ENCODE data around the gene NME9.

NME9 gene

DNA sequence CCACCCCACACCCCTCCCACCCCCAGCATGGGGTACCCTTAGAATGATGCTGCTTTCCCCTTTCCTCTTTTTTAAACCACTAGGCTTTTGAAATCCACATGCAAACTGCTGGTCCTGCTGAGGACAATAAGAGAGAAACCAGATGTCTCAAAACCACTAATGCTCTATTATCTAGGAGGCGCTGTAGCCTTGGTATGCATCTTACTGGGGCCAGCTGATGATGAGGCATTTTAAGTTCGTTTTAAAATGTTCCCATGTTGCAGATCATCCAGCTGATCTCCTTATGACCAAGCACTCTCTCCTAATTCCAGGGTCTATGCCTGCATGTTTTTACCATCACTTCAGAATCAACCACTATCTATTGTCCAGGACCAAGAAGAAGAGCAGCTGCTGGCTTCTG is 1.3 kb downstream of the NME9 start:
- Mint-ChIP-seq H3K4me1 (peaks cover 16% of the 10 kb centered on the region), H3K4me3 (no peak overlapping the region), H3K36me3 (no peaks in the 10 kb centered on the region), H3K27ac (no peak overlapping the region), H3K27me3 (peaks cover 27% of the 10 kb centered on the region), H3K9me3 (no peaks in the 10 kb centered on the region)
- no peak for ATAC-seq

DNA sequence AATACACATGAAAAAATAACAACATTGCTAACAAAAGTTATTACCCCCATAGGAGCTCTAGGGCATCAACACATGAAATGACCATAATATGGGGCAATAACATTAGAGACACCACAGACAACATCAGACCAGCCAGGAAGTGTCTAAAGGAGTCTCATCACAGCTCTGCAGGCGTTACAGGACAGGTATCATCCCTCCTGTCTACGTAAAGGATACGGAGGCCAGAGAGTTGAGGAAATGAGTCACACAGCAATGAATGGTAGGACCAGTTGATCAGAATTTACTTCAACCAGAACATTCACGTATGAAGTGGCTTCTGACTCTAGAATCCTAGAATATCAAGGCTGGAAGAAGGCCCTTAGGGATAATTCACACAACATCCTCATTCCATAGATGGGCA is 1.8 kb downstream of the NME9 start:
- Mint-ChIP-seq H3K4me1 (peaks cover 16% of the 10 kb centered on the region), H3K4me3 (no peak overlapping the region), H3K36me3 (no peaks in the 10 kb centered on the region), H3K9me3 (no peaks in the 10 kb centered on the region), H3K27ac (no peak overlapping the region), H3K27me3 (peaks cover 32% of the 10 kb centered on the region)
- no peak for ATAC-seq

DNA sequence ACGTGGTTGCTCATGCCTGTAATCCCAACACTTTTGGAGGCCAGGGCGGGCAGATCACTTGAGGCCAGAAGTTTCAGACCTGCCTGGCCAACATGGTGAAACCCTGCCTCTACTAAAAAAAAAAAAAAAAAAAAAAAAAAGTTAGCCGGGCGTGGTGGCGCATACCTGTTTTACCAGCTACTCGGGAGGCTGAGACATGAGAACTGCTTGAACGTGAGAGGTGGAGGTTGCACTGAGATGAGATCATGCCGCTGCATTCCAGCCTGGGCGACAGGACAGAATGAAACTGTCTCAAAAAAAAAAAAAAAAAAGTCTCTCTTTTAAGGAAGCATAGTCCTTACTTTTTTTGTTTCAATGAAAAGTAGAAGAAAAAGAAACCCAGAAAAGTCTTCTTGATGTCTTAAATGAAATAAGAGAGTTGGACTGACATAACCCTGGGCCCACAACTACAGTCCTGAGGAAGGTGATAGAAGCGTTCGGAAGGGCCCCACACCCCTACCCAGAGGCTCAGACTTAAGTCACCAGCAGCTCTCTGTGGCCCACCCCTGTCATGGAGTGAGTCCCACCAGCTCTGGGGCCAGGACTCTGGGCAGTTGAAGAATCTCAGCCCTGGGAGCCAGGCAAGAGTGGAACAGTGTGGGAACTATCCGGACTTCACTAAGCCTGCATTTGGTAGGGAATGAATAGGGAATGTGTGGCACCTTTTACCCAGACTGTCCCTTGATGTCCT is 2.6 kb downstream of the NME9 start:
- no peak for ATAC-seq
- H3K4me1 Mint-ChIP-seq: peaks cover 16% of the 10 kb centered on the region
- H3K36me3 Mint-ChIP-seq: no peaks in the 10 kb centered on the region
- peaks cover 34% of the 10 kb centered on the region for H3K27me3 Mint-ChIP-seq
- H3K4me3 Mint-ChIP-seq: no peak overlapping the region
- no peaks in the 10 kb centered on the region for H3K9me3 Mint-ChIP-seq
- H3K27ac Mint-ChIP-seq: no peak overlapping the region

DNA sequence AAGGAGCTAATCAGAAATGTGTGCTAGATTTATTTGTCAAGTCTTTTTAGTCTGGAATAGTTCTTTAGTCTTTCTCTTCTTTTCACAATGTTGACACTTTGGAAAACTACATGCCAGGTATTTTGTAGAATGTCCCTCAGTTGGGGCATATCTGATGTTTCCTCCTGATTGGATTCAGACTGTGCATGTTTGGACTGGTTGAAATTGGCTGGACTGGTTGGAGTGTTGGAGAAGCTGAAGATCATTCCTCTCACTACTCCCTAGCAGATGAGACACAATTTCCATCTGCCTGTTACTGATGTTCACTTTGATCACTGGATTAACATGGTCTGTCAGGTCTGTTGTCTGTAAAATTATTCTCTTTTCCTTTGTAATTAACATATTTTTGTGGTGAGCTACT is 3.7 kb downstream of the NME9 start:
- no peak overlapping the region for H3K27ac Mint-ChIP-seq
- no peaks in the 10 kb centered on the region for H3K36me3 Mint-ChIP-seq
- peaks cover 16% of the 10 kb centered on the region for H3K4me1 Mint-ChIP-seq
- no peaks in the 10 kb centered on the region for H3K9me3 Mint-ChIP-seq
- no peak for ATAC-seq
- no peak overlapping the region for H3K4me3 Mint-ChIP-seq
- H3K27me3 Mint-ChIP-seq: peaks cover 43% of the 10 kb centered on the region

DNA sequence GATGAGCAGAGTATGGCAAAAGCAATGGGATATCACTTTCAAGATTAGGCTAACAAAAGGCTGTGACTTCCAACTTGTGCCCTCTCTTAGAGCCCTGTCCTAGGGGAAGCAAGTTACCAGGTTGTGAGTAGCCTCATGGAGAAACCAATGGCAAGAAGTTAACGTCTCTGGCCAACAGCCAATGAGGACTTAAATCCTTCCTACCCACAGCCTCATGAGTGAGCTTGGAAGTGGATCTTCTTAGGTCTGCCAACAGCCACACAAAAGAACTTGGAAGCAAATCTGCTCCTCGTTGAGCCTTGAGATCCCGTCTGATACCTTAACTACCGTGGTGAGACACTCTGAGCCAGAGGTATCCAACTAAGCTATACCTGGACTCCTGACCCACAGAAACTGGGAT is 5.7 kb downstream of the NME9 start:
- Mint-ChIP-seq H3K36me3 (no peaks in the 10 kb centered on the region), H3K4me1 (peaks cover 2% of the 10 kb centered on the region)

DNA sequence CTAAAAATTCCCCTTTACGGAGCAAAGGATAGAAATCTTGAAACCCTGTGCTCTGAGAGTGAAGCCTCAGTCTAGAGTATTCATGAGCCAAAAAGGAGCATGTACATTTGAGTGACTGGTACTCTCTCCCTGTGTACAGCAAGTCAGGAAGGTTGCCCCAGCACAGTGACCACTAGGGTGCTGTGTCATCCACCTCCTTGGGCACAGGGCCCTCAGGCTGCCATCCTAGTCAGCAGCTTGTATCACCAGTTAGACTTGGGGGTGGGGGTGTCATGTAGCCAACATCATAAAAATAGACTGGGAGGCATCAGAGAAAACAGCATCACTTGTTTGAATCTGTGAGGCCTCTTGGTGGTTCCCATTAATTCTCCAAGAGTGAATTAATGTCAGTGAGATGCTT is 12.0 kb downstream of the NME9 start:
- Mint-ChIP-seq H3K36me3 (no peaks in the 10 kb centered on the region), H3K27ac (no peak overlapping the region), H3K27me3 (peaks cover 24% of the 10 kb centered on the region), H3K4me3 (no peak overlapping the region), H3K4me1 (no peaks in the 10 kb centered on the region), H3K9me3 (peaks cover under 1% of the 10 kb centered on the region)
- no peak for ATAC-seq

More for the DNA sequence above, 5.7 kb downstream of the NME9 start:
- no peaks in the 10 kb centered on the region for H3K9me3 Mint-ChIP-seq
- ATAC-seq: no peak
- no peak overlapping the region for H3K4me3 Mint-ChIP-seq
- peaks cover 45% of the 10 kb centered on the region for H3K27me3 Mint-ChIP-seq
- no peak overlapping the region for H3K27ac Mint-ChIP-seq

DNA sequence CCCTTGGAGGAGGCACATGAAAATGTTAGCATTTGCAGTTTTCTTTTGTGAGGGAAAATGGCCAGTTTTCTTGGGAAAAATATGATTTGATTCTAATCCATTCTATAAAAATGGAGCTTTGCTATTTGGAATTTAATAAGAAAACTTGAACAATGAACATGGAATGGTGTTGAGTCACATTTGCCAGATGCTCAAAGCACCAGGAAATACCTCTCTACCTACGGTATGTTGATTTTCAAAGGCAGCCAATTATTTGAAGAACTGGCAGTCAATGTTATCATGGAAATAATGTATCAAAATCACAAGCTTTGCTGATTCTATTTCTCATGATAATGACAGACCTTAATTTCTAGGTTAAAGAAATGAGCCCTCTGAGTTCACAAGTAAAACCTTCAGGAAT is 14.9 kb downstream of the NME9 start:
- Mint-ChIP-seq H3K4me1 (no peaks in the 10 kb centered on the region), H3K27ac (no peak overlapping the region), H3K9me3 (peaks cover 23% of the 10 kb centered on the region), H3K4me3 (no peak overlapping the region), H3K36me3 (no peaks in the 10 kb centered on the region), H3K27me3 (peaks cover 30% of the 10 kb centered on the region)
- no peak for ATAC-seq

DNA sequence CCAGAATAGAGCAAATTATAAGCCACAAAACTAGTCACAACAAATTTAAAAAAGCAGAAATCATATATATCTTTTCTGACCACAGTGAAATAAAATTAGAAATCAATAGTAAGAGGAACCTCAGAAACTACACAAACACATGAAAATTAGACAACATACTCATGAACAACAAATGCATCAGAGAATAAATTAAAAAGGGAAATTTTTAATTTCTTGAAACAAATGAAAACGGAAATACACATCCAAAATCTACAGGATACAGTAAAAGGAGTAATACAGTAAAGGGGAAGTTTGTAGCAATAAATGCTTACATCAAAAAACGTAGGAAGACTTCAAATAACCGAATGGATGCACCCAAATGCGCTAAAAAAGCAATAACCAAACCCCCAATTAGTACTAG is 19.2 kb downstream of the NME9 start:
- ATAC-seq: no peak
- H3K27ac Mint-ChIP-seq: no peak overlapping the region
- no peak overlapping the region for H3K4me3 Mint-ChIP-seq
- peaks cover 13% of the 10 kb centered on the region for H3K36me3 Mint-ChIP-seq
- no peaks in the 10 kb centered on the region for H3K4me1 Mint-ChIP-seq
- peaks cover 38% of the 10 kb centered on the region for H3K9me3 Mint-ChIP-seq
- peaks cover 51% of the 10 kb centered on the region for H3K27me3 Mint-ChIP-seq

DNA sequence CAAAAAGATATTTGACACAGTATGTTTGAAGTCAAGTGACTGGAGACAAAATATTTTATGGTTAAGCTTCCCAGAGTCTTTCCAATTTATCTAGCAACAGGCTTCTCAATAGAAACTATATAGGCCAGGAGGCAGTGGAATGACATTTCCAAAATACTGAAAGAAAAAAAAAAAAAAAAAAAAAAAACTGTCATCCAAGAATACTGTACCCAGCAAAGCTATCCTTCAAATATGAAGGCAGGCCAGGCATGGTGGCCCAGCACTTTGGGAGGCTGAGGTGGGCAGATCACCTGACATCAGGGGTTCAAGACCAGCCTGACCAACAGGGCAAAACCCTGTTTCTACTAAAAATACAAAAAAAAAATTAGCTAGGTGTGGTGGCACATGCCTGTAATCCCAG is 20.9 kb downstream of the NME9 start:
- Mint-ChIP-seq H3K4me3 (no peak overlapping the region), H3K27me3 (peaks cover 51% of the 10 kb centered on the region)

DNA sequence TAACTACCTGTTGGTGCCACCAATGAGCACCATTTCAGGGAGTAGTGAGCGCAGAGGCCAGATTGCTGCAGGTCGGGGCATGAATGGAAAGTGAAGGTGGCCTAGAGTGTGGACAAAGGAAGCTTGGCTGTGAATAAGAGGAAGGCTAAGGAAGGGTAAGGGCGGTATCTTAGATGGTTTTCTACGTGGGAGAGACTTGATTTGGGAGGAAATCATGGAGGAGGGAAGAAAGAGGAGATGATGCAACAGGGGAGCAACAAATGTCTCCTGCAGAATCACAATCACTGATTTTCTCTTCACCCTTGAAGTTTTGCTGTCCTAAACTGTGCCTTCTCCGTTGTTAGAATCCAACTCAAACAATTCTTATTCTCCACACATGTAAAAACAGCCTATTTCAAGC is 21.8 kb downstream of the NME9 start:
- Mint-ChIP-seq H3K9me3 (peaks cover 38% of the 10 kb centered on the region), H3K4me1 (no peaks in the 10 kb centered on the region), H3K4me3 (no peak overlapping the region), H3K27me3 (peaks cover 49% of the 10 kb centered on the region), H3K27ac (no peak overlapping the region), H3K36me3 (peaks cover 17% of the 10 kb centered on the region)
- no peak for ATAC-seq

More for the DNA sequence above, 20.9 kb downstream of the NME9 start:
- H3K36me3 Mint-ChIP-seq: peaks cover 17% of the 10 kb centered on the region
- H3K9me3 Mint-ChIP-seq: peaks cover 38% of the 10 kb centered on the region
- no peaks in the 10 kb centered on the region for H3K4me1 Mint-ChIP-seq
- no peak overlapping the region for H3K27ac Mint-ChIP-seq
- ATAC-seq: no peak

DNA sequence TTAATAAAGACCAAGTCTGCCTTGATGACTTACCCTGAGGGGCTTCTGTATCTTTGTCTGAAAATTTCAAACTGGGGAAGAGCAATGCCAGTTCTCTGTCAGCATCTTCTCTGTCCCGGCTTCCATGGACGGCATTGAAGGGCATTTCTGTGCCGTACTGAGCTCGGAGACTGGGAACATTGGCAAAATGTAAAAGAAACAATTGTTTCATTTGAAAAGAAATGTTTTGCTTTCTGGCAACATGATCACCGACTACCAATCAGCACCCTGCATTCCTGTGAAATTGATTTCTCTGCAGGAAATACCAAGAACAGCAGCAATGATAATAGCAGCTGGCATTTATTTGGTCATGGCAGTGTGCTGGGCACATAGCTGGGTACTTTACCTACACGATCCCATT is 26.2 kb downstream of the NME9 start:
- H3K4me1 Mint-ChIP-seq: no peaks in the 10 kb centered on the region
- peaks cover 26% of the 10 kb centered on the region for H3K36me3 Mint-ChIP-seq
- peaks cover 15% of the 10 kb centered on the region for H3K9me3 Mint-ChIP-seq
- H3K27me3 Mint-ChIP-seq: peaks cover 20% of the 10 kb centered on the region
- no peak for ATAC-seq
- H3K27ac Mint-ChIP-seq: no peak overlapping the region
- H3K4me3 Mint-ChIP-seq: no peak overlapping the region

DNA sequence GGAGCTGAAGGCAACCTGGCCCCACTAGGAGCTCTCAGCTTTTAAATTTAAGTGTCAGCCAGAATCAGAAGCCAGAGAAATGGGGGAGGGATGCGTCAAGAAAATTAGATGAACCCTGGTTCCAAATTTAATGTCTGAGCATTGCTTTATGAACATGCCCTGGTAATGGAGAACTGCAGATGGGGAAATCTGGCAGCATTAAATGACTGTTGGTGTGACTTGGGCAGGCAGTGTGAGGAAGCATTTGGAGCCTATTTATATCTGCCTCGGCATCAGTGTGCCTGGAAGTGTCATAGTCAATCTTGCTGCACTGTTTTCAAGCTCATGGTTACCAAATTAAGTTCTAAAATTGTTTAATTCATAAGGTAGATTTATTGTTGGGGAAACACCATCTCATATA is 29.0 kb downstream of the NME9 start:
- Mint-ChIP-seq H3K9me3 (no peaks in the 10 kb centered on the region), H3K27ac (no peak overlapping the region), H3K4me3 (no peak overlapping the region), H3K27me3 (no peaks in the 10 kb centered on the region), H3K4me1 (no peaks in the 10 kb centered on the region), H3K36me3 (peaks cover 16% of the 10 kb centered on the region)
- ATAC-seq: no peak

DNA sequence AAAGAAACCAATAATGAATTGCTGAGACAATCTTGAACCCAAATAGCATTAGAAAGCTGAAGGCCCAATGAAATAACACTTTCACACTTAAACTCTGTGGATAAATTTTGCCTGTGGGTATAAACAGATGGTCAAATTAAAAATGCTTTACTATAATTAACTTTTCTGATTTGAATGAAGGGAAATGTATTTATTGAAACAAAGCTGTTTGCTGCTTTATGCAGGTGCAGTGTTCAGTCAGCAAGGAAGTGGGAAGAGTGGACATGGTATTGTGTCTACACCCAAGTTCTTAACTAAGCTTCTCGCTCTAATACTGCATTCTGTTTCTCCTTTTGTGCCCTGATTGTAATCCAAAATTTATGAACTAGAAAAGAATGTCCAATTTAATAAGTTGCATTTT is 31.8 kb downstream of the NME9 start:
- Mint-ChIP-seq H3K4me3 (no peak overlapping the region), H3K27ac (no peak overlapping the region), H3K36me3 (peaks cover 26% of the 10 kb centered on the region)

DNA sequence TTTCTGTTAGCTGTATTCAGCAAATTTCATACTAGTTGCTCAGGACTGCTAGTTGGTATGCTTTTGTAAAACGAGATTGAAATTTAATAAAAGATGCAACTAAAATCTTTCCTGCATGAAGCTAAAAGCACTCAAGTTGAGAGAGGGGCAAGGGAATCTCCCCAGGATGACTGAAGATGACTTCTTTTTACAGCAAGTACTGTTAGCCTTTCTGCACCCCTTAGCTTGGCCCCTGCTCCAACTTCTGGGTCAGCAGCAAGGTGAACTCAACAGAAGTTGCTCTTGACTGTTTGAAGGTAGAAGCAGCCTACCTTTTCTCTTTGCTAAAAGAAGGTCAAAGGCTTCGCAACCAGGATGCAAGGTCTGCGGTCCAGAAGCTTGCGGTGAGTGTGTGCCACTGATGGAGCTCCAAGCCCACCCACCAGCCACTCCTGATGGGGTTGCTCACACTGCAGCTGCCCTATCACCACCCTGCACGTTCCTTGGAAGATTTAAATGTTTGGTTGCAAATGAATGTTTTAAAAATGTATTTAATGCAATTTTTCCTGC is 32.5 kb downstream of the NME9 start:
- Mint-ChIP-seq H3K9me3 (no peaks in the 10 kb centered on the region), H3K4me3 (no peak overlapping the region), H3K4me1 (no peaks in the 10 kb centered on the region), H3K27ac (no peak overlapping the region), H3K36me3 (peaks cover 33% of the 10 kb centered on the region), H3K27me3 (no peaks in the 10 kb centered on the region)
- no peak for ATAC-seq

More for the DNA sequence above, 31.8 kb downstream of the NME9 start:
- no peaks in the 10 kb centered on the region for H3K9me3 Mint-ChIP-seq
- no peaks in the 10 kb centered on the region for H3K4me1 Mint-ChIP-seq
- H3K27me3 Mint-ChIP-seq: no peaks in the 10 kb centered on the region
- no peak for ATAC-seq

DNA sequence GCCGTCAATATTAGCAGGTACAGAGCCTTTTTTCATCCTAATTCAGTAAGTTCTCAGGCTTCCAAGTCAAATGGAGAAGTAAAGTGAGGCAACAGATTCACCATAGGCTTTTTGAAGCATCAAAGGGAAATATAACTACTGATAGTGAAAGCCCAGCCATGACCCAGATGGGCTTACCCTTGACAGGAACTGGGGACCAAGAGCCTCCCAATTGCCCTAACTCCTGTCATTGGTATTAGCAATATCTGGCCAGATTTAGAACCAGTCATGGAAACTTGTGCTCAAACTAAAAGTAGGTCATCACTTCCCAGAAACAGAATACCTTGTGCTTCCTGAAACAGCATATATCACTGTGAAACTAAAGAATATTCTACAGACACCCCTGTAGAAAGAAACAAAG is 33.0 kb downstream of the NME9 start:
- no peak overlapping the region for H3K4me3 Mint-ChIP-seq
- no peaks in the 10 kb centered on the region for H3K4me1 Mint-ChIP-seq
- no peaks in the 10 kb centered on the region for H3K27me3 Mint-ChIP-seq
- no peaks in the 10 kb centered on the region for H3K9me3 Mint-ChIP-seq
- ATAC-seq: peak; percentile 73
- H3K27ac Mint-ChIP-seq: no peak overlapping the region
- H3K36me3 Mint-ChIP-seq: peaks cover 38% of the 10 kb centered on the region

DNA sequence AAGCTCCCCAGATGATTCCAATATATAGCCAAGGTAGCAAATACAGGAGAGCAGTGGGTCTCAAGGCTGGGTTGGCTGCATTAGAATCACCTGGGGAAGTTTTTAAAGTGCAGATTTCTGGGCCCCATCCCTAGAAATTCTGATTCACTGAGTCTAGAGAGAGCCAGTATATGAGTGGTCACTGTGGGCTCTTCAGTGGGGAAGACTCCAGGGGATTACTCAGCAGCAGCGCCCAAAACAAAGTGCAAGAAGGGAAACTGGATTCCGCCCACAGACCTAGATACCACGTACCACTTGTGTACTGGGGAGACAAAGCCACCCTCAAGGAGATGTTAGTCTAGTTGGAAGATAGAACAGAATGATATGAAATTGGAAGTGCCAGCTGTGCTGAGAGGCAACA is 40.0 kb downstream of the NME9 start:
- H3K27ac Mint-ChIP-seq: no peak overlapping the region
- no peaks in the 10 kb centered on the region for H3K9me3 Mint-ChIP-seq
- no peaks in the 10 kb centered on the region for H3K27me3 Mint-ChIP-seq
- no peak for ATAC-seq
- peaks cover 49% of the 10 kb centered on the region for H3K36me3 Mint-ChIP-seq
- H3K4me1 Mint-ChIP-seq: no peaks in the 10 kb centered on the region
- H3K4me3 Mint-ChIP-seq: no peak overlapping the region

All from stimulated activated memory B cell treated with anti-CD40 and anti-IgM and Interleukin-4, amounts not matched to agents 10 μg/mL and 1 μg/mL and 100 μg/mL, for 72 hours (primary cell).